HepG2 (cell line): ENCODE measurements around the gene PLEKHG5. TPM values are rescaled to one million over a fixed set of nuclear protein-coding genes. Genes with fewer than 3 reads are reported as not detected.

Experiments used
- ATAC-seq: fragments of 200-7000 bp; cut with Tn5 transposase; 3 replicates; pipeline ENCODE4 v1.9.1; 2020; ENCODE audit warnings: mild to moderate bottlenecking, moderate library complexity
- BruUV-seq: library from RNA; stranded (reverse); fragments of 400-500 nt; replicated peaks from 2 replicates; lab custom pipeline; 2021; lab: Mats Ljungman, UMichigan
- CTCF ChIA-PET: fragments of 300-600 bp; formaldehyde crosslinking; extraction: SDS; loops from one replicate; lab custom pipeline; 2021; ENCODE audit warnings: low total read pairs, inconsistent platforms, low intra/inter-chr PET ratio; lab: Yijun Ruan, JAX
- POLR2A ChIA-PET: fragments of 350-600 bp; sonication (Branson Sonifier 250); formaldehyde crosslinking; loops from one replicate; lab custom pipeline; 2020; ENCODE audit warnings: antibody characterized with exemption, inconsistent platforms; lab: Yijun Ruan, JAX
- DNase-seq: peaks from one replicate; pipeline ENCODE4 v3.0.0-alpha.2; 2015; ENCODE audit warnings: low spot score
- FAIRE-seq: peaks from 3 replicates; lab custom pipeline; 2011; peaks lifted over from hg19 to GRCh38; lab: Jason Lieb, UNC
- H2AFZ ChIP-seq: one replicate; pipeline ENCODE4 v1.6.1; 2011; ENCODE audit warnings: low read length, inconsistent platforms
- H3K27ac ChIP-seq: fragments of 300-600 bp; 3 replicates; pipeline ENCODE4 v1.8.0; 2011; ENCODE audit warnings: mixed run types, mild to moderate bottlenecking, mixed read lengths, low read length, inconsistent platforms; ENCODE audit not compliant: insufficient read depth; ENCODE audit errors: extremely low read length
- H3K27me3 ChIP-seq, 2 experiments: fragments of 200-600 bp in 1 of 2; 2 replicates in 1 of 2; 3 replicates in 1 of 2; pipeline versions ENCODE4 v1.6.0 to v1.8.0; 2011; ENCODE audit warnings: low read length in 2 of 2, mild to moderate bottlenecking in 2 of 2, moderate library complexity in 2 of 2, inconsistent platforms in 1 of 2; ENCODE audit not compliant: insufficient read depth in 2 of 2, control insufficient read depth in 1 of 2
- H3K36me3 ChIP-seq, 2 experiments: fragments of 200-600 bp in 1 of 2; replicated peaks in 1 of 2; 2 replicates in 1 of 2; 3 replicates in 1 of 2; pipeline versions ENCODE4 v1.5.1 to v1.8.0; 2011; ENCODE audit warnings: low read length in 2 of 2, inconsistent platforms in 1 of 2; ENCODE audit not compliant: insufficient read depth in 2 of 2, control insufficient read depth in 1 of 2
- H3K4me1 ChIP-seq: 2 replicates; pipeline ENCODE4 v1.5.1; 2012; ENCODE audit warnings: low read length, inconsistent platforms; ENCODE audit not compliant: insufficient read depth
- H3K4me2 ChIP-seq: 2 replicates; pipeline ENCODE4 v1.6.0; 2011; ENCODE audit warnings: low read depth, low read length, inconsistent platforms
- H3K4me3 ChIP-seq, 3 experiments: fragments of 200-600 bp in 1 of 3; sonication (generic), shearing (Covaris generic) in 1 of 3; replicated peaks in 1 of 3; 2 replicates each; pipeline ENCODE4 v1.5.1; 2011 to 2016; ENCODE audit warnings: low read length in 3 of 3, inconsistent platforms in 2 of 3, low read depth in 2 of 3, mild to moderate bottlenecking in 2 of 3, control low read depth in 1 of 3, mixed read lengths in 1 of 3; ENCODE audit not compliant: insufficient read depth in 1 of 3
- H3K79me2 ChIP-seq: one replicate; pipeline ENCODE4 v1.6.1; 2011; ENCODE audit warnings: low read length, inconsistent platforms; ENCODE audit not compliant: insufficient read depth
- H3K9ac ChIP-seq: 2 replicates; pipeline ENCODE4 v1.6.0; 2011; ENCODE audit warnings: mild to moderate bottlenecking, low read depth, low read length, inconsistent platforms; ENCODE audit not compliant: insufficient read depth
- H3K9me3 ChIP-seq: 2 replicates; pipeline ENCODE4 v1.5.1; 2012; ENCODE audit warnings: mild to moderate bottlenecking, low read length
- H4K20me1 ChIP-seq: 2 replicates; pipeline ENCODE4 v1.6.0; 2011; ENCODE audit warnings: inconsistent platforms, mild to moderate bottlenecking, low read length, moderate library complexity; ENCODE audit not compliant: insufficient read depth
- AKAP8 ChIP-seq: sonication (generic); formaldehyde crosslinking; IDR thresholded peaks from 2 replicates; pipeline ENCODE4 v1.5.1; 2020; ENCODE audit warnings: mild to moderate bottlenecking, missing genetic modification reagents
- CEBPZ ChIP-seq: IDR thresholded peaks from 2 replicates; pipeline ENCODE4 v1.6.1; 2012; ENCODE audit warnings: low read length, improper control_type of control experiment
- FOXO1 ChIP-seq: sonication (generic); formaldehyde crosslinking; IDR thresholded peaks from 2 replicates; pipeline ENCODE4 v1.4.0; 2020; ENCODE audit warnings: missing genetic modification reagents
- KDM2A ChIP-seq: sonication (generic); formaldehyde crosslinking; IDR thresholded peaks from 2 replicates; pipeline ENCODE4 v1.4.0; 2020; ENCODE audit warnings: low read depth, missing genetic modification reagents, borderline replicate concordance
- KLF11 ChIP-seq: IDR thresholded peaks from 2 replicates; pipeline ENCODE4 v1.6.1; 2016; ENCODE audit warnings: missing compliant biosample characterization
- POLR2G ChIP-seq: fragments of 200-400 bp; formaldehyde crosslinking; IDR thresholded peaks from 2 replicates; pipeline ENCODE4 v1.6.1; 2018; ENCODE audit warnings: mild to moderate bottlenecking, low read depth, low read length, moderate library complexity
- RBAK ChIP-seq: sonication (generic); formaldehyde crosslinking; IDR thresholded peaks from 2 replicates; pipeline ENCODE4 v1.5.1; 2020; ENCODE audit warnings: mild to moderate bottlenecking, missing genetic modification reagents
- RFXANK ChIP-seq: IDR thresholded peaks from 2 replicates; pipeline ENCODE4 v1.6.1; 2016
- SYNCRIP ChIP-seq: fragments of 200-400 bp; formaldehyde crosslinking; IDR thresholded peaks from 2 replicates; pipeline ENCODE4 v1.6.1; 2018; ENCODE audit warnings: mild to moderate bottlenecking, low read depth, low read length; ENCODE audit not compliant: insufficient read depth
- TBX2 ChIP-seq: sonication (generic); formaldehyde crosslinking; IDR thresholded peaks from 2 replicates; pipeline ENCODE4 v1.5.0; 2020; ENCODE audit warnings: missing genetic modification reagents, mild to moderate bottlenecking, borderline replicate concordance
- ZBTB38 ChIP-seq: sonication (generic); formaldehyde crosslinking; IDR thresholded peaks from 2 replicates; pipeline ENCODE4 v1.5.1; 2020; ENCODE audit warnings: mild to moderate bottlenecking, missing genetic modification reagents
- ZNF44 ChIP-seq: sonication (generic); formaldehyde crosslinking; IDR thresholded peaks from 2 replicates; pipeline ENCODE4 v1.5.1; 2020; ENCODE audit warnings: mild to moderate bottlenecking, missing genetic modification reagents
- ZNF572 ChIP-seq: sonication (generic); formaldehyde crosslinking; IDR thresholded peaks from 2 replicates; pipeline ENCODE4 v1.5.1; 2020; ENCODE audit warnings: mild to moderate bottlenecking, missing genetic modification reagents
- ZNF598 ChIP-seq: sonication (generic); formaldehyde crosslinking; IDR thresholded peaks from 2 replicates; pipeline ENCODE4 v1.5.1; 2020; ENCODE audit warnings: mild to moderate bottlenecking, missing genetic modification reagents, borderline replicate concordance
- ZNF609 ChIP-seq: sonication (generic); formaldehyde crosslinking; IDR thresholded peaks from 2 replicates; pipeline ENCODE4 v1.4.0; 2020; ENCODE audit warnings: mild to moderate bottlenecking, missing genetic modification reagents, borderline replicate concordance
- ZNF792 ChIP-seq: IDR thresholded peaks from 2 replicates; pipeline ENCODE4 v1.6.1; 2016
- WGBS: methylation state at CpG from one replicate; pipeline ENCODE4 v1.1.6; 2017; ENCODE audit warnings: low lambda C conversion rate; 5-methylcytosine and 5-hydroxymethylcytosine counted together
- in situ Hi-C: cut with HindIII; loops from 2 replicates; pipeline ENCODE4 v1.10.0; 2017; ENCODE audit warnings: low pct_unique_long_range_greater_than_20kb; ENCODE audit not compliant: extremely low pct_ligation_motif_present
- intact Hi-C: fragments of 100-400 bp; cut with micrococcal nuclease; formaldehyde crosslinking; loops from one replicate; pipeline ENCODE4 v1.10.0; 2022; ENCODE audit not compliant: unreplicated experiment
- polyA plus RNA-seq, 8 experiments: library from polyadenylated mRNA; depleted of rRNA in 3 of 8; stranded (reverse) in 7 of 8; unstranded in 1 of 8; fragments of >200 nt; fragmentation: Illumina TruSeq in 4 of 8; extraction: Trizol in 4 of 8; gene quantifications; 2 replicates each; pipeline versions ENCODE4 v1.2.1 to v1.2.3, GENCODE V29; 2011 to 2016; ENCODE audit warnings: low read depth in 4 of 8, missing spikeins in 1 of 8, mixed read lengths in 1 of 8; ENCODE audit not compliant: insufficient read depth in 1 of 8
- total RNA-seq, 5 experiments: library from RNA; depleted of rRNA; stranded (reverse); fragments of >200 nt; fragmentation: Illumina TruSeq; extraction: Trizol; gene quantifications; 2 replicates each; pipeline ENCODE4 v1.2.3, GENCODE V29; 2016; ENCODE audit warnings: low read depth in 1 of 5

Gene PLEKHG5
- total and polyA plus RNA-seq, 2 of the 13 experiments (the other 11 are each of a cell fraction or from before 2014, with no cell fraction given), result 1.9 to 3.5 TPM

GRCh38 chr1:6444377-6444776, 47.1 kb downstream of the PLEKHG5 start (continued):
- TF ChIP-seq TBX2 (CRISPR knock-in tag) (no peak), RBAK (CRISPR knock-in tag) (no peak), ZNF609 (CRISPR knock-in tag) (no peak), ZNF792 (CRISPR knock-in tag) (no peak), ZNF44 (CRISPR knock-in tag) (no peak)

GRCh38 chr1:6443339-6444115, 47.9 kb downstream of the PLEKHG5 start:
- no peaks in the 10 kb centered on the region for H4K20me1 ChIP-seq
- peaks cover 46% of the 10 kb centered on the region for H3K4me1 ChIP-seq
- intact Hi-C loops, result loop anchor here (10.0 kb wide), 1 partner anchor 649 kb away; no protein-coding TSS in a partner anchor
- no peaks in the 10 kb centered on the region for H3K9me3 ChIP-seq
- no peak overlapping the region; a peak in 1 of 6 replicates for H3K4me3 ChIP-seq
- in situ Hi-C loops, result no loop called here
- CTCF ChIA-PET, result no interaction called here
- WGBS, result no CpG with 5 or more reads among the region's 21 CpGs
- DNase-seq (no peak), FAIRE-seq (no peak), ATAC-seq (no peak)
- no TSS peak for BruUV-seq
- H3K27ac ChIP-seq, result no peak overlapping the region
- H3K9ac ChIP-seq, result no peak overlapping the region
- H3K79me2 ChIP-seq, result peaks cover 4% of the 10 kb centered on the region
- no peaks in the 10 kb centered on the region for H3K36me3 ChIP-seq
- H2AFZ ChIP-seq, result no peak overlapping the region
- POLR2A ChIA-PET, result no interaction called here
- H3K27me3 ChIP-seq, result peaks cover 0 to 1% of the 10 kb centered on the region in 2 experiments; a peak in 2 of 5 replicates
- peak overlapping the region; percentile 73 for H3K4me2 ChIP-seq
- no peak for TF ChIP-seq SYNCRIP
- TF ChIP-seq ZBTB38, result no peak
- no peak for TF ChIP-seq ZNF572 (CRISPR knock-in tag)
- no peak for TF ChIP-seq ZNF598 (CRISPR knock-in tag)
- peak; percentile 49; the same call in 1 of the 2 replicates for TF ChIP-seq AKAP8 (CRISPR knock-in tag)
- no peak for TF ChIP-seq CEBPZ
- no peak for TF ChIP-seq FOXO1 (CRISPR knock-in tag)
- TF ChIP-seq KDM2A (CRISPR knock-in tag), result 0 out of 2 replicates have a peak, but pooled peaks have one; percentile 9
- TF ChIP-seq RFXANK (CRISPR knock-in tag), result no peak
- no peak for TF ChIP-seq KLF11 (CRISPR knock-in tag)
- no peak for TF ChIP-seq POLR2G
